Stimulated activated naive CD4-positive, alpha-beta T cell (primary cell): ENCODE results near the gene MVD.

Experiments used
- DNase-seq, 6 experiments: peaks; one replicate each; lab custom pipeline; 2025; lab: John Stamatoyannopoulos, UW

MVD gene

DNA sequence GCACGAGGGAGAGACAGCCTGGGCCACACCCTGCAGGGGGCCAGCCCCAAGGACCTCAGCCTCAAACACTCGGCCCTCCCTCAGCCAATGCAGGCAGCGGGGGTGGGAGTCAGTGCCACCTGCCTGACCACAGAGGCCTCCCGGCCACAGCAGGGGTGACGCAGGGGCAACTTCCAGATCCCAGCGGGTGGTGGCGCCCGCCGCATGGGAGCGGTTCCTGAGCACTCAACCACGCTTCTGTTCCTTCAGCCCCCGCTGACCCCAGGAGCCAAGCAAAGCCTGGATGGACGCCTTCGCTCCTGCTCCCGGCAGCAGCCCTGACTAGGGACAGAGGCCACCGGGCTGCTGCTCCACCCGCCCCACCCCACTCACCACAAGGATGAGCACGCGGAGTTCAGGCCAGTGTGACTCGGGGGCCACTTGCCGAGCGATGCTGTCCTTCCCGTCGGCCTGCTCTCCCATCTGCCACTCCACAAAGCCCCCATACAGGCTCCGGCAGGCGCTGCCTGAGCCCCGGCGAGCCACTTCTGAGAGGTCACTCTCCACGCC lies 7.1 kb downstream of the MVD start:
- DNase-seq: no peak

- DNase-seq: no peak
Measured at GRCh38 chr16:88655053-88655732, 7.7 kb downstream of the MVD start.

- no peak for DNase-seq
Measured at GRCh38 chr16:88654363-88655052, 8.4 kb downstream of the MVD start.

GRCh38 chr16:88653596-88654362 lies 9.1 kb downstream of the MVD start:
- DNase-seq: no peak

DNA sequence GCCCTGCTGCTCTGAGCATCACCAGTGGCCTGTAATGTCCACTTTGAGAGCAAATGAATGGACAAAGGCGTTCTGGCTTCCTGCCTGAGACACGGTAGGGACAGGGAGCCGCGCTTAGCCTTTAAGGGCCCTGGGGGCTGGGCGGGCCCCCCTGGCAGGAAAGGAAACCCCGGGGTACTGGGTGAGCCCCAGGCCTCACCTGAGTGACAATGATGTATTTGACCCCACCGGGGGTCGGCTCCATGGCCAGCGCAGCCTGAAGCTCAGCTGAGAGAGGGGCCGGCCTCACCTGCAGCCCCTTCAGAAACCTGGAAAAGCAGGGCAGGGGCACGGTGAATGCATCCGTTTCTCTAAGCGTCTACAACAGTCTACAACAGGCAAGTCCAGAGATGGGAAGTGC lies 9.8 kb downstream of the MVD start:
- DNase-seq: no peak

DNA sequence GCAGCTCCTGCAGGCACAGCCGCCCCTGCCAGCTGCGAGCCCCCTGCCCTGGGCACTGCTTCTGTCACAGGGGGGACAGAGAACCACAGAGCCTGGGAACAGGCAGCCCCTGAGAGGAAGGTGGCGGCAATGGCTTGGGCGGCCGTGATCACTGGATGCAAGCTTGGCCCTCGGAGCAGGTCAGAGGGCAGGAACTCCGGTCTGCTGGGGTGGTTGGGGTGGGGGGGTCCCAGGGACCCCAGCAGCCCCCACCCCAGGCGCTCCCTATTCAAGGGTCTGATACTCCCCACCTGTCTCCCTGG lies 10.2 kb downstream of the MVD start:
- no peak for DNase-seq

DNA sequence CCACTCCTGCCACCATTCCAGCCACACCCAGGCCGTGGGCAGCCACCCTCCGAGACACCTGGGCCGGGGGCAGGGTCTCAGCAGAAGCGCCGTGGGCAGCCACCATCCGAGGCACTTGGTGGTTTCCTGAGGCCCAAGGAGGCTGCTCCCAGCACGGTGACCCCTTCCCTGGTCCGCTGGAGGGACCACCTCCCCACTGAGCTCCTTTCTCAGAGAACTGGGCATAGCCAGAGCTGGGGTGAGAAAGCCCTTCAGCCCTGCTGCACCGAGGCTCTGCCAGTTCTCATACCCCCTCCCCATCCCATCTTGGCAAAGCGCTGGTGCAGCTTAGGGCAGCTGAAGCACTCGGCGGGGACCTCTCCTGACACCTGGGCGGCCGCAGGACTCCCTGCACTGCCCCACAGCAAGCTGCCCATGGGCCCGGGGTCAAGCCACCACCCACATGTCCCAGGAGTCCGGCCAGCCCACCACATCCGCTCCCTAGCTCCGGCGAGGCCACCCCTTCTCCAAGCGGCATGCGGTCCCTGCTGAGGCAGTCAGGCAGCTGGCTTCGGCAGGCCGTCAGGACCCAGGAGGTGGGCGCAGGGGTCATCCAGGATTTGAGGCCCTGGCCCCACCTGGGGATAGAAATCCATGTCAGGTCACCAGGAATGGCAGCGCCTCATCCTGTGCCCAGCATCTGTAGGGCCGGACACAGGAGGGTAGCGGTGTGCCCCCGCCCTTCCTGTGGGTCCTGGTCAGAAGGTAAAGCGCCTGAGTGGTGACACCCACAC lies 10.7 kb downstream of the MVD start:
- no peak for DNase-seq

- DNase-seq: peak; percentile 28 to 72 (median 62)
Measured at GRCh38 chr16:88651276-88651988, 11.5 kb downstream of the MVD start.

DNA sequence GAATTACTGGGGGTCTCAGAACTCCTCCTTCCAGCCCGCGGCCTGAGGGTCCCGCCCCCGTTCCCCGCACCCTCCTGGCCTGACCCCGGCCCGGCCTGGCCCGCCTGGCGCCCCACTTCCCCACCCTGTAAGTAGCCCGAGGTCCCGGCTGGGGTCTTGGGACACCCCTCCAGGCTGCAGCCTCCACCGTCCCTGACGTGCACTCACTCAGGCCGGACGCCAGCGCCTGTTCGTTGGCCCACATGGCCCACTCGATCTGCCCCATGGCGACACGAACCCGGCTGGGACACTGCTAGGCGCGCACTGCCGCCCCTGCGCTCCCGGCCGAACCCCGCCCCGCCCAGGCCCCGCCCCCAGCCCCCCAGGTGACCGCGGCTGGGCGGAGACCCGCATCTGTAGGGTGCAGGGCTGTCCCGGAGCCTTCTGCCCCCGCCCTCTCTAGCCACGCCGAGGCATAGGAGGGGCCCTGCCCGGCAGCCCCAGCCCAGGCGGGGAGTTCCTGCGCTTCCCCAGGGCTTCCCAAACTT lies 12.1 kb downstream of the MVD start, which contains the start of gene CYBA:
CYBA (minus strand) TSS at position 305 of the 527 bp plus-strand sequence; CDS start at position 265, 40 bp downstream.
- peak; percentile 50 to 71 (median 66) for DNase-seq

DNA sequence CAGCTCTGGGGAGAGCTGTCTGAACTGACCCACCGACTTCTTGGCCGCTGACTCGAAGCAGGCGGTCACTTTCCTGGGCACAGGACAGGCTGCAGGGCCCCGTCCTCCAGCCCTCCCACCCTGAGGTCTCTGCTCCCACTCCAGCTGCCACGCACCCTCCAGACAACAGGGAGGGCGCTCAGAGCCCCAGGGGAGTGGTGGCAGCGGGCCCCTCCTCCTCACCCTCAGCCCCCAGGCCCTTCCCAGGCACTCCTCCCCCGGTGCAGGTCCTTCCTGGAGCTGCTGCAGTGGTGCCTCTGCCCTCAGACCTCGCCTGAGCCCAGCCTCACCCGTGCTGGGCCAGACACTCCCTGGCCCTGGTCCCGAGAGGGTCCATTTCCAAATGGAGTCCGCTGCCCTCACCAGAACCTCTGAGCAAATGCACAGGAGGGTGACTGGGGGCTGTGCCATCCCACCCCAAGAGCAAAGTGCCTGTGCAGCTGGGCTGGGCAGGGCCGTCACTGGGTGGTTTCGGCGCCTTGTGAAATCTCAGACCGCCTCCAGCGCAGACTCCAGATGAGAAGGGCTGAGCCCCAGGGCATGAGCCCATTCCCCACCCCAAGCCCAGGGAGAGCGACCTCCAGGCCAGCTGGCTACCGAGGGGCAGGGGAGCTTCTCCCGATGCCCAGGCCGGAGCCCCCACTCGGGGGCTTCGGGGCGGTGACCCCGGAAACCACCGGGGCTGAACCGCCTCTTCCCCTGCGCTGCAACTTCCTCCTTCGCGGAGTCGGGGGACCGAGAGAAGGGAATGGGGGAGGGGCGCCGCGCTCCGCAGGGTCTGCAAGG lies 12.8 kb downstream of the MVD start:
- peak in 5 of 6 experiments; percentile 21 to 69 (median 43) for DNase-seq

DNA sequence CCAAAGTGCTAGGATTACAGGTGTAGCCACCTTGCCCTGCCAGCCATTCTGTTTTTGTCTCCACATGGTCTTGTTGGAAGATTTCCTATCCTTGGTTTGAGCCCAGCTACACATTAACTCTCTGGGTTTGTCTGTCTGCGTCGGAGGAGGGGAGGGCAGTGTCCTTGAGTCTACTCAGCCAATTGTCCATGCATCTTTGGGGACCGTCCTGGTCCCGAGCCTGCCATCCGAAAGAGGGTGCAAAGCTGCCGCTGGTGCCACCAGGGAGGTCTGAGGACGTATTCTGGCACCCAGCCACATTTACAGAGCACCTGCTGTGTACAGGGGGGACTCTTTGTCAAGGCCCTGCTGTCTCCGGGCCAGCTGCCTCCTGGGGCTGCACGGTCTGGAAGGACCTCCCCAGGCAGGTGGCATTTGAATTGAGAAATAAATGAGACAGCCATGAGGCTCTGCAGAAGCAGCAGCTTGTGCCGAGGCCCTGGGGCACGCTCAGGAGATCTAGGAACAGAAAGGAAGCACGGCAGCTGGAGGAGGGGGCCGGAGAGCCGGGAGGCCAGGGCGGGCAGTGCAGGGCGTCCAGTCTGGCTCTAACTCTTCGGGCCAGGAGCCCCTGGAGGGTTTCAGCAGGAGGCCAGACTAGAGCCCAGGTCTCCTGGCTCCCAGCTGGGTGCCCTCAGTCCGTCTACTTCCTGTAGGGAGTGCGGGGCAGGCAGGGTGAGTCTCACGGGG lies 13.5 kb downstream of the MVD start:
- DNase-seq: no peak

GRCh38 chr16:88647178-88648070 lies 15.5 kb downstream of the MVD start:
- DNase-seq: no peak

DNA sequence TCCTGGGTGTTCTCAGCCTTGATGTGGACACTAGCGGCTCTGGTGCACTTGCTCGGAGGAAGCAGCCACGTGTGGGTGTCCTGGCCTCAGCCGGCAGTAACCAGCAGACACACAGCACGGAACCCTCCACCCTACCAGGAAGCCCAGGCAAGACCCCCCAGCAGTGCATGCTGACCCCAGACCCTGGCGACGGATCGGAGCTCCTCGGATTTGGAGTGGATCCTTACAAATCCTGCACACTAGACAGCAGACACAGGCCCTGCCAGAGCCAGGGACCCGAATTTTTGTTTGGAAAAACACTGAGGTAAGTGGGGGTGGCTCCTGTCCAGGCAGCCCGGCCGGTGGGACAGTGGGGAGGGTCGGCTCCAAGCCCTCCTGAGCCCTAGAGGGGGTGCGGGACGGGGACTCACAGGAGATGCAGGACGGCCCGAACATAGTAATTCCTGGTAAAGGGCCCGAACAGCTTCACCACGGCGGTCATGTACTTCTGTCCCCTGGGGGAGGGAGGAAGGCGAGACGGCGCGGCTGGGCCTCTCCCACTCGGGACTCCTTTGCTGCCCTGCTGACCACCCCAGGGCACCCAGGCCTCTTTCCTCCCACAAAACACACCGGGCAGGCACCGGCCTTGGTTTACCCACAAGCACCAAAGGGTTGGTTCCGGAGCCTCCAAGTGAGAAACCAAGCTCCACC lies 16.4 kb downstream of the MVD start:
- no peak for DNase-seq

DNA sequence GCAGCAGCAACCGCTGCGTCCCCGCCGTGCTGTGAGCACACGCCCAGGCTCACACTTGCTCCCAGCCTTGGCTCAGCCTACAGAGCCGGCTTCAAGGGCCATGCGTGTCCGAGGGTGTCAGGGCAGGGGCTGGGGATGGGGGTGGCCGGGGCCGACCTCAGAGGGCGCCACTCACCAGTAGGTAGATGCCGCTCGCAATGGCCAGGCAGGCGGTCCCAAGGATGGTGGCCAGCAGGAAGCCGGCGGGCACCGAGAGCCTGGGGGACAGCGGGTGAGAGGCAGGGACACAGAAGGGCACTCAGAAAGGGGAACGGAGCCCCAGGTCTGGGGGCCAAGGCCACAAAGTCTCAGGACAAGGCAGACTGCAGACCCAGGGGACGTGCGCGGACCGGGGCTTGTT lies 16.9 kb downstream of the MVD start:
- DNase-seq: no peak

- DNase-seq: no peak
Measured at GRCh38 chr16:88645455-88645854, 17.4 kb downstream of the MVD start.

GRCh38 chr16:88643644-88643932 lies 19.3 kb downstream of the MVD start:
- DNase-seq: no peak

- DNase-seq: no peak
Measured at GRCh38 chr16:88642881-88643643, 19.8 kb downstream of the MVD start.
